ENCODE results near the gene PDILT.

Gene PDILT

GRCh38 chr16:20377181-20377580, 27.4 kb downstream of the PDILT start:
- no peak for DNase-seq (ENCODE audit: low read depth in 1 of 2, low spot score in 1 of 2)
- in situ Hi-C loops (cut with HindIII; ENCODE audit: low pct_unique_long_range_greater_than_20kb, low sequenced_read_pairs), result no loop called here
- TF ChIP-seq JUND (IDR thresholded peaks at IDR 0.05; ENCODE audit: low read depth), result no peak

DNA sequence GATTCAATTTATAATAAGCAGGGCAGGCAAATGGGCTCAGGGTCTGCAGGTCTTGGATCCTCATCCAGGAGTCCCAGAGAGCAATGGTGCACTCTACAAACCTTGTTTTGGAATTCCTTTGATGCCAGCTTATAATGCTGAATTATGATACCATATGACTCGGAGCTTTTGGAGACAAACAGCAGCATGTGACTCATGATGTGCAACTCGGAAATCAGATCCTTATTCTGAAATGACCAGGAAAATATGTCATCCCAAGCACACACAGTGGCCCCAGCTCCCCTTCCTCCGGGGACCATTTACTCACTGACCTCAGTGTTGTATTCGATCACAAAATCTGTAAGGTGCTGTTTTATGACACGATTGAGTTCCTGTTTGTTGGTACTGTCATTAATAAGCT, 31.8 kb downstream of the PDILT start:
- TF ChIP-seq JUND (IDR thresholded peaks at IDR 0.05; ENCODE audit: low read depth), result no peak
- no peak for DNase-seq (ENCODE audit: low read depth in 1 of 2, low spot score in 1 of 2)
- in situ Hi-C loops (cut with HindIII; ENCODE audit: low pct_unique_long_range_greater_than_20kb, low sequenced_read_pairs), result no loop called here

- DNase-seq (ENCODE audit: low read depth in 1 of 2, low spot score in 1 of 2), result no peak
- in situ Hi-C loops (cut with HindIII; ENCODE audit: low pct_unique_long_range_greater_than_20kb, low sequenced_read_pairs), result no loop called here
- TF ChIP-seq JUND (IDR thresholded peaks at IDR 0.05; ENCODE audit: low read depth), result no peak
These were observed 35.0 kb downstream of the PDILT start for GRCh38 chr16:20369452-20370054.

DNA sequence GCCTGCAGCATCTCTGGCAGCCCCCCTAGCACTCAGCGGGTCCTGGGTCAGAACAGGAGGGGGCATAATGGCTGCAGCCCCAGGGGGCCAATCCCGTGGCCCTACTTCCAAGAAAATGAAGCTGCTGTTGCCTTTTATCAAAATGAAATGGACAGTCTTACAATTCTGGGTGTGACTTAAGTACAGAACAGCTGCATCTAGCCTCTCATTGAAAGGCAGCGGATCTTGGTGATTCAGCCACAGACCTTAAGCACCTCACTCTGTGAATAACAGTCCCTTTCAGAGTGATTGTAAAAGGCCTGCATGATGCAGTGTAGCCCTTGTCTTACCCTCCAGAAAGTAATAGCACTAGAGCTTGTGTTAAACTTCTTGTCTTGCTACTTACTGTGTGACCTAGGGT, 40.5 kb downstream of the PDILT start:
- DNase-seq (ENCODE audit: low read depth in 1 of 2, low spot score in 1 of 2), result no peak
- in situ Hi-C loops (cut with HindIII; ENCODE audit: low pct_unique_long_range_greater_than_20kb, low sequenced_read_pairs), result no loop called here
- no peak for TF ChIP-seq JUND (IDR thresholded peaks at IDR 0.05; ENCODE audit: low read depth)

DNA sequence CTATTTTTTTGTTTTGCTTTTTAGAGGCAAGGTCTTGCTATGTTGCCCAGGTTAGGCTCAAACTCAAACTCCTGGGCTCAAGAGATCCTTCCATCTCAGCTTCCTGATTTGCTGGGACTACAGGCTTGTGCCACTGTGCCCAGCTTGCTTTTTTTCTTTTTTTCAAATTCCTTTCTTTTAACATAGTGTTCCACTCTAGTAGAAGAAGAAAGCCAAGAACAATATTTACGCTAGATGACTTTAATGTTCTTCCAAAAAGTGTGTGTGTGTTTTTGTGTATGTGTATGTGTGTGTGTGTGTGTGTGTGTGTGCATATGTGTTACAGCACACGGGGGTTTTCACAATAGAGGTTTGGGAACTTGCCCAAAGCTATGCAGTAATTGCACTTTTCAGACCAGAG, 41.3 kb downstream of the PDILT start:
- in situ Hi-C loops (cut with HindIII; ENCODE audit: low pct_unique_long_range_greater_than_20kb, low sequenced_read_pairs), result no loop called here
- no peak for DNase-seq (ENCODE audit: low read depth in 1 of 2, low spot score in 1 of 2)
- no peak for TF ChIP-seq JUND (IDR thresholded peaks at IDR 0.05; ENCODE audit: low read depth)

- in situ Hi-C loops (cut with HindIII; ENCODE audit: low pct_unique_long_range_greater_than_20kb, low sequenced_read_pairs), result no loop called here
- TF ChIP-seq JUND (IDR thresholded peaks at IDR 0.05; ENCODE audit: low read depth), result no peak
- DNase-seq (ENCODE audit: low read depth in 1 of 2, low spot score in 1 of 2), result no peak
These were observed 44.5 kb downstream of the PDILT start for GRCh38 chr16:20359997-20360396.

GRCh38 chr16:20355114-20355782, 49.3 kb downstream of the PDILT start:
- TF ChIP-seq JUND (IDR thresholded peaks at IDR 0.05; ENCODE audit: low read depth), result no peak
- DNase-seq (ENCODE audit: low read depth in 1 of 2, low spot score in 1 of 2), result no peak
- in situ Hi-C loops (cut with HindIII; ENCODE audit: low pct_unique_long_range_greater_than_20kb, low sequenced_read_pairs), result no loop called here

GRCh38 chr16:20353379-20353778, 51.2 kb downstream of the PDILT start:
- in situ Hi-C loops (cut with HindIII; ENCODE audit: low pct_unique_long_range_greater_than_20kb, low sequenced_read_pairs), result no loop called here

GRCh38 chr16:20352615-20353014, 51.9 kb downstream of the PDILT start, which contains the start of gene UMOD:
UMOD (minus strand) TSS chr16:20352715; CDS start chr16:20350737, 1,978 bp downstream.
- DNase-seq (ENCODE audit: low read depth in 1 of 2, low spot score in 1 of 2), result no peak
- in situ Hi-C loops (cut with HindIII; ENCODE audit: low pct_unique_long_range_greater_than_20kb, low sequenced_read_pairs), result no loop called here
- TF ChIP-seq JUND (IDR thresholded peaks at IDR 0.05; ENCODE audit: low read depth), result no peak

More at GRCh38 chr16:20353379-20353778, 51.2 kb downstream of the PDILT start:
- DNase-seq (ENCODE audit: low read depth in 1 of 2, low spot score in 1 of 2), result no peak
- no peak for TF ChIP-seq JUND (IDR thresholded peaks at IDR 0.05; ENCODE audit: low read depth)

GRCh38 chr16:20349615-20350014, 54.9 kb downstream of the PDILT start:
- DNase-seq (ENCODE audit: low read depth in 1 of 2, low spot score in 1 of 2), result no peak
- in situ Hi-C loops (cut with HindIII; ENCODE audit: low pct_unique_long_range_greater_than_20kb, low sequenced_read_pairs), result no loop called here
- TF ChIP-seq JUND (IDR thresholded peaks at IDR 0.05; ENCODE audit: low read depth), result no peak

GRCh38 chr16:20348365-20349185, 56.0 kb downstream of the PDILT start:
- no peak for TF ChIP-seq JUND (IDR thresholded peaks at IDR 0.05; ENCODE audit: low read depth)
- in situ Hi-C loops (cut with HindIII; ENCODE audit: low pct_unique_long_range_greater_than_20kb, low sequenced_read_pairs), result no loop called here
- DNase-seq (ENCODE audit: low read depth in 1 of 2, low spot score in 1 of 2), result peak in 1 of 2 experiments; percentile 30

GRCh38 chr16:20347666-20348364, 56.7 kb downstream of the PDILT start:
- DNase-seq (ENCODE audit: low read depth in 1 of 2, low spot score in 1 of 2), result no peak
- in situ Hi-C loops (cut with HindIII; ENCODE audit: low pct_unique_long_range_greater_than_20kb, low sequenced_read_pairs), result no loop called here
- no peak for TF ChIP-seq JUND (IDR thresholded peaks at IDR 0.05; ENCODE audit: low read depth)
